H1 (cell line): ENCODE results near the gene CEACAM5. TPM values are rescaled to one million over a fixed set of nuclear protein-coding genes. Genes with fewer than 3 reads are reported as not detected.

Experiments
- CTCF ChIA-PET: fragments of 300-600 bp; sonication (Branson Sonifier 250); formaldehyde crosslinking; loops from one replicate; lab custom pipeline; 2021; ENCODE audit not compliant: partially characterized antibody; lab: Charles Lee
- POLR2A ChIA-PET: fragments of 300-600 bp; sonication (Branson Sonifier 250); formaldehyde crosslinking; loops from one replicate; lab custom pipeline; 2021; ENCODE audit warnings: inconsistent platforms; ENCODE audit not compliant: partially characterized antibody; lab: Charles Lee
- DNase-seq, 2 experiments: peaks; one replicate each; pipeline versions ENCODE4 v3.0.0 to v3.0.0-alpha.2; 2010 to 2022; ENCODE audit warnings: low spot score in 2 of 2, low read depth in 1 of 2, mixed read lengths in 1 of 2
- FAIRE-seq: peaks from 2 replicates; lab custom pipeline; 2011; peaks lifted over from hg19 to GRCh38; lab: Jason Lieb, UNC
- H2AFZ ChIP-seq: 2 replicates; pipeline ENCODE4 v1.8.1; 2012; ENCODE audit warnings: low read length, inconsistent platforms
- H2AK5ac ChIP-seq: 2 replicates; pipeline ENCODE4 v1.6.1; 2013; ENCODE audit warnings: low read depth, low read length
- H2BK120ac ChIP-seq: replicated peaks from 2 replicates; pipeline ENCODE3; 2013; ENCODE audit warnings: low read depth, low read length, inconsistent platforms
- H2BK12ac ChIP-seq: 2 replicates; pipeline ENCODE4 v1.6.1; 2013; ENCODE audit warnings: low read depth, low read length
- H2BK15ac ChIP-seq: 2 replicates; pipeline ENCODE4 v1.6.1; 2013; ENCODE audit warnings: low read length
- H2BK20ac ChIP-seq: 2 replicates; pipeline ENCODE4 v1.6.1; 2013; ENCODE audit warnings: low read length
- H2BK5ac ChIP-seq: 2 replicates; pipeline ENCODE4 v1.6.1; 2013; ENCODE audit warnings: low read depth, low read length
- H3K14ac ChIP-seq: 2 replicates; pipeline ENCODE4 v1.6.1; 2013; ENCODE audit warnings: inconsistent platforms; ENCODE audit not compliant: insufficient read length
- H3K18ac ChIP-seq: 2 replicates; pipeline ENCODE4 v1.6.1; 2013; ENCODE audit warnings: low read length; ENCODE audit errors: extremely low read depth
- H3K23ac ChIP-seq: 2 replicates; pipeline ENCODE4 v1.6.1; 2013; ENCODE audit warnings: inconsistent platforms; ENCODE audit not compliant: insufficient read length
- H3K23me2 ChIP-seq: 2 replicates; pipeline ENCODE4 v1.6.1; 2013; ENCODE audit warnings: low read depth, low read length
- H3K27ac ChIP-seq: 2 replicates; pipeline ENCODE4 v1.6.1; 2011; ENCODE audit warnings: low read depth, low read length, inconsistent platforms
- H3K27me3 ChIP-seq, 4 experiments: replicated peaks in 1 of 4; 1 replicate in 1 of 4; 2 replicates in 3 of 4; pipeline versions ENCODE4 v1.6.1 to v1.8.1; 2011 to 2013; ENCODE audit warnings: low read length in 3 of 4, mild to moderate bottlenecking in 3 of 4, inconsistent platforms in 2 of 4, mixed read lengths in 2 of 4, moderate library complexity in 1 of 4; ENCODE audit not compliant: control insufficient read depth in 3 of 4, insufficient read depth in 3 of 4; ENCODE audit errors: extremely low read depth in 1 of 4
- H3K36me3 ChIP-seq, 4 experiments: 2 replicates each; pipeline versions ENCODE4 v1.6.1 to v1.8.1; 2011 to 2013; ENCODE audit warnings: mild to moderate bottlenecking in 4 of 4, low read length in 3 of 4, moderate library complexity in 2 of 4, control low read depth in 1 of 4, inconsistent platforms in 1 of 4; ENCODE audit not compliant: insufficient read depth in 4 of 4, control insufficient read depth in 2 of 4
- H3K4ac ChIP-seq: replicated peaks from 2 replicates; pipeline ENCODE3; 2013; ENCODE audit warnings: low read length, low read depth, mixed read lengths, inconsistent platforms; ENCODE audit not compliant: insufficient read length
- H3K4me1 ChIP-seq, 4 experiments: replicated peaks in 1 of 4; 1 replicate in 1 of 4; 2 replicates in 3 of 4; pipeline versions ENCODE4 v1.6.1 to v1.8.1; 2011 to 2013; ENCODE audit warnings: low read length in 3 of 4, inconsistent platforms in 2 of 4, mixed read lengths in 1 of 4; ENCODE audit not compliant: insufficient read depth in 4 of 4, control insufficient read depth in 3 of 4
- H3K4me2 ChIP-seq, 2 experiments: 2 replicates each; pipeline versions ENCODE4 v1.6.1 to v1.8.1; 2011 to 2013; ENCODE audit warnings: low read depth in 2 of 2, low read length in 2 of 2, control low read depth in 1 of 2, inconsistent platforms in 1 of 2, mild to moderate bottlenecking in 1 of 2; ENCODE audit not compliant: insufficient read depth in 1 of 2
- H3K4me3 ChIP-seq, 4 experiments: fragments of 200-600, 300-600 bp in 1 of 4; sonication (generic), shearing (Covaris generic), sonication (Bioruptor Twin) in 1 of 4; 2 replicates each; pipeline versions ENCODE4 v1.5.1 to v1.8.1; 2011 to 2016; ENCODE audit warnings: low read length in 4 of 4, low read depth in 3 of 4, control low read depth in 2 of 4, inconsistent platforms in 2 of 4, mild to moderate bottlenecking in 2 of 4, mixed read lengths in 1 of 4, moderate library complexity in 1 of 4; ENCODE audit not compliant: insufficient read depth in 2 of 4; ENCODE audit errors: extremely low read depth in 1 of 4
- H3K56ac ChIP-seq: replicated peaks from 2 replicates; pipeline ENCODE3; 2013; ENCODE audit warnings: low read depth, mild to moderate bottlenecking, mixed read lengths, low read length, inconsistent platforms; ENCODE audit not compliant: insufficient read length
- H3K79me1 ChIP-seq: 2 replicates; pipeline ENCODE4 v1.6.1; 2013; ENCODE audit warnings: low read depth, low read length, control low read depth
- H3K79me2 ChIP-seq, 2 experiments: 2 replicates each; pipeline versions ENCODE4 v1.6.1 to v1.8.1; 2012 to 2013; ENCODE audit warnings: low read length in 2 of 2, mild to moderate bottlenecking in 2 of 2, inconsistent platforms in 1 of 2; ENCODE audit not compliant: insufficient read depth in 2 of 2, control insufficient read depth in 1 of 2
- H3K9ac ChIP-seq, 4 experiments: replicated peaks in 1 of 4; 1 replicate in 1 of 4; 2 replicates in 3 of 4; pipeline versions ENCODE4 v1.6.1 to v1.8.1; 2011 to 2013; ENCODE audit warnings: low read depth in 3 of 4, low read length in 3 of 4, control low read depth in 2 of 4, mild to moderate bottlenecking in 2 of 4, moderate library complexity in 2 of 4, inconsistent platforms in 1 of 4; ENCODE audit errors: extremely low read depth in 1 of 4
- H3K9me3 ChIP-seq, 2 experiments: 2 replicates each; pipeline versions ENCODE4 v1.6.1 to v1.8.1; 2012 to 2013; ENCODE audit warnings: mild to moderate bottlenecking in 2 of 2, moderate library complexity in 2 of 2, control low read depth in 1 of 2, inconsistent platforms in 1 of 2, low read depth in 1 of 2, low read length in 1 of 2, mixed read lengths in 1 of 2; ENCODE audit not compliant: insufficient read depth in 2 of 2
- H4K20me1 ChIP-seq, 2 experiments: replicated peaks in 1 of 2; 2 replicates each; pipeline versions ENCODE3 to v1.8.1; 2011 to 2013; ENCODE audit warnings: inconsistent platforms in 2 of 2, low read length in 2 of 2, mild to moderate bottlenecking in 1 of 2; ENCODE audit not compliant: insufficient read depth in 2 of 2, control insufficient read depth in 1 of 2
- H4K5ac ChIP-seq: 2 replicates; pipeline ENCODE4 v1.6.1; 2013; ENCODE audit warnings: low read length, low read depth, mixed read lengths, inconsistent platforms; ENCODE audit not compliant: insufficient read length
- H4K8ac ChIP-seq: 2 replicates; pipeline ENCODE4 v1.8.0; 2013; ENCODE audit warnings: mild to moderate bottlenecking, moderate library complexity, low read length, inconsistent platforms; ENCODE audit not compliant: insufficient read depth; ENCODE audit errors: extremely low read depth
- H4K91ac ChIP-seq: replicated peaks from 2 replicates; pipeline ENCODE3; 2013; ENCODE audit warnings: low read length, mixed read lengths, inconsistent platforms; ENCODE audit not compliant: insufficient read length
- ASH2L ChIP-seq: fragments of 200-600, 300-600 bp; sonication (generic); IDR thresholded peaks from one replicate; pipeline ENCODE4 v1.7.1; 2017; ENCODE audit warnings: low read length
- BRCA1 ChIP-seq: IDR thresholded peaks from 2 replicates; pipeline ENCODE4 v1.6.1; 2012; ENCODE audit warnings: low read depth, low read length, improper control_type of control experiment
- CTCF ChIP-seq, 3 experiments: IDR thresholded peaks; 1 replicate in 2 of 3; 2 replicates in 1 of 3; pipeline versions ENCODE4 v1.5.1 to v1.6.1; 2011; ENCODE audit warnings: low read length in 3 of 3, mild to moderate bottlenecking in 3 of 3, inconsistent platforms in 2 of 3, low read depth in 1 of 3, moderate library complexity in 1 of 3; ENCODE audit not compliant: insufficient read depth in 1 of 3; ENCODE audit errors: control extremely low read depth in 1 of 3
- GABPA ChIP-seq: IDR thresholded peaks from 2 replicates; pipeline ENCODE4 v1.6.1; 2011; ENCODE audit warnings: mild to moderate bottlenecking, low read length, moderate library complexity, borderline replicate concordance; ENCODE audit not compliant: insufficient read depth
- HDAC6 ChIP-seq: IDR thresholded peaks from one replicate; pipeline ENCODE4 v1.7.1; 2012; ENCODE audit warnings: low read depth, mild to moderate bottlenecking, inconsistent platforms, low read length, moderate library complexity
- POLR2A ChIP-seq, 2 experiments: IDR thresholded peaks; 1 replicate in 1 of 2; 2 replicates in 1 of 2; pipeline ENCODE4 v1.6.1; 2011; ENCODE audit warnings: low read depth in 2 of 2, low read length in 2 of 2, mild to moderate bottlenecking in 2 of 2; ENCODE audit errors: control extremely low read depth in 1 of 2
- POLR2AphosphoS5 ChIP-seq: IDR thresholded peaks from 2 replicates; pipeline ENCODE4 v1.6.1; 2011; ENCODE audit warnings: low read depth, low read length
- RFX5 ChIP-seq: IDR thresholded peaks from 2 replicates; pipeline ENCODE4 v1.6.1; 2011; ENCODE audit warnings: low read depth, low read length, improper control_type of control experiment, borderline replicate concordance
- RNF2 ChIP-seq: fragments of 200-900, 300-1000 bp; sonication (generic); IDR thresholded peaks from 2 replicates; pipeline ENCODE4 v1.7.1; 2016; ENCODE audit warnings: borderline replicate concordance, low read depth, mild to moderate bottlenecking, antibody characterized with exemption, low read length; ENCODE audit not compliant: poor library complexity, severe bottlenecking; ENCODE audit errors: missing control alignments
- SIRT6 ChIP-seq: IDR thresholded peaks from one replicate; pipeline ENCODE4 v1.7.1; 2012; ENCODE audit warnings: low read length, inconsistent platforms
- SP2 ChIP-seq: IDR thresholded peaks from 2 replicates; pipeline ENCODE4 v1.6.1; 2012; ENCODE audit warnings: mild to moderate bottlenecking, low read length, inconsistent platforms
- TAF1 ChIP-seq: IDR thresholded peaks from 2 replicates; pipeline ENCODE4 v1.6.1; 2011; ENCODE audit warnings: mild to moderate bottlenecking, low read depth, low read length
- YY1 ChIP-seq: IDR thresholded peaks from 2 replicates; pipeline ENCODE4 v1.6.1; 2011; ENCODE audit warnings: low read depth, mild to moderate bottlenecking, low read length
- WGBS, 2 experiments: shearing (Covaris generic) in 1 of 2; methylation state at CpG; one replicate each; pipeline versions ENCODE4 v1.1.6 to v1.1.7; 2013 to 2015; ENCODE audit warnings: low lambda C conversion rate in 2 of 2, mixed read lengths in 2 of 2, inconsistent platforms in 1 of 2, low coverage in 1 of 2, missing lambda C conversion rate in 1 of 2; ENCODE audit not compliant: insufficient replicate concordance in 2 of 2, insufficient coverage in 1 of 2, insufficient read length in 1 of 2; ENCODE audit errors: extremely low coverage in 1 of 2, missing lambda C conversion rate in 1 of 2; 5-methylcytosine and 5-hydroxymethylcytosine counted together
- polyA plus RNA-seq, 7 experiments: library from polyadenylated mRNA; depleted of rRNA in 3 of 7; stranded (reverse) in 5 of 7; unstranded in 2 of 7; fragments of >200 nt in 5 of 7; fragments of 200-250 nt in 2 of 7; gene quantifications; 1 replicate in 5 of 7; 2 replicates in 1 of 7; 4 replicates in 1 of 7; pipeline versions ENCODE4 v1.2.1 to v1.2.3, GENCODE V29; 2011 to 2013; ENCODE audit warnings: missing spikeins in 2 of 7, mixed read lengths in 2 of 7
- total RNA-seq: library from RNA; stranded (reverse); fragmentation: NEBNext Ultra II Directional; extraction: Animal tissue kit (Norgen Biotek cat#: 25700); gene quantifications from 2 replicates; pipeline ENCODE4 v1.2.1, GENCODE V29; 2021

The CEACAM5 gene
- total and polyA plus RNA-seq, 2 of the 8 experiments (the other 6 are each of a cell fraction or from before 2014, with no cell fraction given) = not detected

- no peak overlapping the region for H2AK5ac ChIP-seq
- no peak overlapping the region for H2BK15ac ChIP-seq
- H3K14ac ChIP-seq = no peak overlapping the region
- no peak overlapping the region for H2BK20ac ChIP-seq
- FAIRE-seq (no peak), DNase-seq (no peak)
- POLR2A ChIA-PET = no interaction called here
- no peaks in the 10 kb centered on the region for H3K23me2 ChIP-seq
- no peak overlapping the region for H2BK120ac ChIP-seq
- no peak overlapping the region for H3K4me2 ChIP-seq
- H4K8ac ChIP-seq = no peak overlapping the region
- H3K18ac ChIP-seq = no peak overlapping the region
- H3K9me3 ChIP-seq = peaks cover 66 to 89% of the 10 kb centered on the region in 2 experiments
- H3K23ac ChIP-seq = no peak overlapping the region
- no peak overlapping the region for H3K56ac ChIP-seq
- no peaks in the 10 kb centered on the region for H3K79me1 ChIP-seq
- no peaks in the 10 kb centered on the region for H3K4me1 ChIP-seq
- H3K4me3 ChIP-seq = no peak overlapping the region
- H2BK12ac ChIP-seq = no peak overlapping the region
- WGBS, 2 experiments = 74% methylated on average over 4 of the region's 5 CpGs; no CpG with 5 or more reads in 1 of the 2 experiments
- no peak overlapping the region for H3K27ac ChIP-seq
- H4K91ac ChIP-seq = no peak overlapping the region
- H3K27me3 ChIP-seq = no peaks in the 10 kb centered on the region
- H3K36me3 ChIP-seq = no peaks in the 10 kb centered on the region
- H2BK5ac ChIP-seq = no peak overlapping the region
- H2AFZ ChIP-seq = no peak overlapping the region
- H3K9ac ChIP-seq = no peak overlapping the region
- H3K79me2 ChIP-seq = no peaks in the 10 kb centered on the region
- no peak overlapping the region for H4K5ac ChIP-seq
- peaks cover 0 to 1% of the 10 kb centered on the region in 2 experiments for H4K20me1 ChIP-seq
- CTCF ChIA-PET = no interaction called here
- H3K4ac ChIP-seq = no peak overlapping the region
- TF ChIP-seq POLR2AphosphoS5 = no peak
- TF ChIP-seq CTCF (IDR thresholded peaks at IDR 0.05; ENCODE audit: control extremely low read depth in 1 of 3, insufficient read depth in 1 of 3, low read depth in 1 of 3, low read length in 3 of 3) = no peak
- TF ChIP-seq SP2 = no peak
- no peak for TF ChIP-seq TAF1
- no peak for TF ChIP-seq BRCA1
- TF ChIP-seq ASH2L = no peak
- TF ChIP-seq GABPA = no peak
- TF ChIP-seq HDAC6 = no peak
- no peak for TF ChIP-seq RNF2
- no peak for TF ChIP-seq RFX5
- no peak for TF ChIP-seq YY1
- no peak for TF ChIP-seq SIRT6
- TF ChIP-seq POLR2A (IDR thresholded peaks at IDR 0.05; ENCODE audit: control extremely low read depth in 1 of 2, low read depth in 2 of 2, low read length in 2 of 2) = no peak
Observed at GRCh38 chr19:41707871-41708371, 505 bp upstream of the CEACAM5 start.
